Gastrocnemius medialis (tissue), 4 donors: ENCODE data around the gene ZNF550.

Source experiments
- CTCF ChIP-seq, 5 experiments: fragments of 450-650 bp in 3 of 5; fragments of 200-600 bp in 2 of 5; sonication (generic) in 2 of 5; IDR thresholded peaks in 4 of 5; conservative IDR thresholded peaks in 1 of 5; 1 replicate in 4 of 5; 2 replicates in 1 of 5; pipeline ENCODE4 v1.5.1; 2016 to 2019; ENCODE audit warnings: antibody characterized with exemption in 5 of 5, mild to moderate bottlenecking in 3 of 5, moderate library complexity in 3 of 5
- POLR2A ChIP-seq, 2 donors: fragments of 450-650 bp; IDR thresholded peaks; one replicate each; pipeline ENCODE4 v1.6.1; 2017; ENCODE audit warnings: antibody characterized with exemption in 2 of 2, mild to moderate bottlenecking in 2 of 2, moderate library complexity in 2 of 2

DNA sequence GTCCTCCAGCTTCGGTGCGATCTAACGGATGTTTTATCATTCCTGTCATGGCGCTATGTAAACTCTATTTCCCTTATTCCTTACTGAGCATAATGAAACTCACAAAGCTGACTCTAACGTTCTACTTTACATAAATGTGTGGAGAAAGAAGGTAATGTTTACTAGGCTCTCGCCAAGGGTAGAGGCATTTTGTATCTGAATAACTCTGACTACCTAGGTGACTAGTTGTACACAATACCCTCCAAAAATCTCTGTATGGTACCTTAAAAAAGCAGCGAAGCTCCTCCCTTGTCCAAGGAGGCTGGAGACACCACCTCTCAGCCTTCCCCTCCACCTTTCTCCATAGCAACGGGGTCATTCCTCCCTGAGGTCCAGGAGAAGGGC, 39.7 kb upstream of the ZNF550 start:
- no peak for TF ChIP-seq CTCF (IDR thresholded peaks at IDR 0.05 in 4 of 5, conservative IDR thresholded peaks at IDR 0.05 in 1 of 5)
- TF ChIP-seq POLR2A (IDR thresholded peaks at IDR 0.05) = no peak
